Neural cell (in vitro differentiated cells): ENCODE results near the gene NRIP3.

Source experiments
- EP300 ChIP-seq: fragments of 450-650 bp; conservative IDR thresholded peaks from 2 replicates; pipeline ENCODE4 v1.6.1; 2014; ENCODE audit warnings: antibody characterized with exemption, mild to moderate bottlenecking, moderate library complexity; ENCODE audit not compliant: poor library complexity, severe bottlenecking
- EZH2 ChIP-seq: fragments of 200-600, 300-800 bp; shearing (Covaris generic), sonication (generic); IDR thresholded peaks from 2 replicates; pipeline ENCODE4 v1.6.1; 2014; ENCODE audit warnings: antibody characterized with exemption, low read length, borderline replicate concordance, mild to moderate bottlenecking; ENCODE audit not compliant: insufficient read depth, poor library complexity, severe bottlenecking
- MXI1 ChIP-seq: fragments of 450-650 bp; conservative IDR thresholded peaks from 2 replicates; pipeline ENCODE4 v1.6.1; 2014; ENCODE audit warnings: antibody characterized with exemption, mild to moderate bottlenecking; ENCODE audit not compliant: poor library complexity, severe bottlenecking
- POLR2AphosphoS5 ChIP-seq: IDR thresholded peaks from 2 replicates; pipeline ENCODE4 v1.6.1; 2012
- RAD21 ChIP-seq: fragments of 450-650 bp; conservative IDR thresholded peaks from 2 replicates; pipeline ENCODE4 v1.6.1; 2014; ENCODE audit warnings: antibody characterized with exemption, mild to moderate bottlenecking, moderate library complexity
- SMC3 ChIP-seq: fragments of 450-650 bp; conservative IDR thresholded peaks from 2 replicates; pipeline ENCODE4 v1.6.1; 2014; ENCODE audit warnings: antibody characterized with exemption, mild to moderate bottlenecking, moderate library complexity; ENCODE audit not compliant: poor library complexity
- TAF1 ChIP-seq: IDR thresholded peaks from 2 replicates; pipeline ENCODE4 v1.6.1; 2012; ENCODE audit warnings: low read depth
- TF ChIP-seq, protein P1 (sequence below): fragments of 450-650 bp; IDR thresholded peaks from 2 replicates; pipeline ENCODE4 v1.5.1; 2014; ENCODE audit warnings: antibody characterized with exemption, mild to moderate bottlenecking, moderate library complexity; ENCODE audit not compliant: poor library complexity, severe bottlenecking
- TF ChIP-seq, protein P2 (sequence below): IDR thresholded peaks from 2 replicates; pipeline ENCODE4 v1.6.1; 2012; ENCODE audit warnings: borderline replicate concordance

DNA sequence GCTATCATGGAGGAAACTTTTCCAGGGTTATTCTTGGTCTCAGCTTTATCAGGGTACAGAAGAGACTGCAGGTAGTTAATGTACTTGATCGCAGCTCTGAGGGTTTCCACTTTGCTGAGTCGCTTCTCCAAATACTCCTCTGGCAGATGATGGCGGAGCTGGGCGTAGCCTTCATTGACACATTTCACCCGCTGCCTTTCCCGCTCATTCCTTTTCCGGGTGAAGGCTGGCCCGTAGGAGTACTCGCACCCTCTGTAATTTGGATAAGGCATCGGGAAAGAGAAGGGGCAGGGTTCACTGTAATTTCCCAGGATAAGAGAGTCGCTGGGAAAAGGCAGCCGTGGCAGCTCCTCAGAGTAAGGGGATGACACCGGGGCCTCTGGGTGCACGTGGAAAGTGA is 66.1 kb downstream of the NRIP3 start:
- TF ChIP-seq, protein P1, sequence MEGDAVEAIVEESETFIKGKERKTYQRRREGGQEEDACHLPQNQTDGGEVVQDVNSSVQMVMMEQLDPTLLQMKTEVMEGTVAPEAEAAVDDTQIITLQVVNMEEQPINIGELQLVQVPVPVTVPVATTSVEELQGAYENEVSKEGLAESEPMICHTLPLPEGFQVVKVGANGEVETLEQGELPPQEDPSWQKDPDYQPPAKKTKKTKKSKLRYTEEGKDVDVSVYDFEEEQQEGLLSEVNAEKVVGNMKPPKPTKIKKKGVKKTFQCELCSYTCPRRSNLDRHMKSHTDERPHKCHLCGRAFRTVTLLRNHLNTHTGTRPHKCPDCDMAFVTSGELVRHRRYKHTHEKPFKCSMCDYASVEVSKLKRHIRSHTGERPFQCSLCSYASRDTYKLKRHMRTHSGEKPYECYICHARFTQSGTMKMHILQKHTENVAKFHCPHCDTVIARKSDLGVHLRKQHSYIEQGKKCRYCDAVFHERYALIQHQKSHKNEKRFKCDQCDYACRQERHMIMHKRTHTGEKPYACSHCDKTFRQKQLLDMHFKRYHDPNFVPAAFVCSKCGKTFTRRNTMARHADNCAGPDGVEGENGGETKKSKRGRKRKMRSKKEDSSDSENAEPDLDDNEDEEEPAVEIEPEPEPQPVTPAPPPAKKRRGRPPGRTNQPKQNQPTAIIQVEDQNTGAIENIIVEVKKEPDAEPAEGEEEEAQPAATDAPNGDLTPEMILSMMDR: no peak
- TF ChIP-seq, protein P2, sequence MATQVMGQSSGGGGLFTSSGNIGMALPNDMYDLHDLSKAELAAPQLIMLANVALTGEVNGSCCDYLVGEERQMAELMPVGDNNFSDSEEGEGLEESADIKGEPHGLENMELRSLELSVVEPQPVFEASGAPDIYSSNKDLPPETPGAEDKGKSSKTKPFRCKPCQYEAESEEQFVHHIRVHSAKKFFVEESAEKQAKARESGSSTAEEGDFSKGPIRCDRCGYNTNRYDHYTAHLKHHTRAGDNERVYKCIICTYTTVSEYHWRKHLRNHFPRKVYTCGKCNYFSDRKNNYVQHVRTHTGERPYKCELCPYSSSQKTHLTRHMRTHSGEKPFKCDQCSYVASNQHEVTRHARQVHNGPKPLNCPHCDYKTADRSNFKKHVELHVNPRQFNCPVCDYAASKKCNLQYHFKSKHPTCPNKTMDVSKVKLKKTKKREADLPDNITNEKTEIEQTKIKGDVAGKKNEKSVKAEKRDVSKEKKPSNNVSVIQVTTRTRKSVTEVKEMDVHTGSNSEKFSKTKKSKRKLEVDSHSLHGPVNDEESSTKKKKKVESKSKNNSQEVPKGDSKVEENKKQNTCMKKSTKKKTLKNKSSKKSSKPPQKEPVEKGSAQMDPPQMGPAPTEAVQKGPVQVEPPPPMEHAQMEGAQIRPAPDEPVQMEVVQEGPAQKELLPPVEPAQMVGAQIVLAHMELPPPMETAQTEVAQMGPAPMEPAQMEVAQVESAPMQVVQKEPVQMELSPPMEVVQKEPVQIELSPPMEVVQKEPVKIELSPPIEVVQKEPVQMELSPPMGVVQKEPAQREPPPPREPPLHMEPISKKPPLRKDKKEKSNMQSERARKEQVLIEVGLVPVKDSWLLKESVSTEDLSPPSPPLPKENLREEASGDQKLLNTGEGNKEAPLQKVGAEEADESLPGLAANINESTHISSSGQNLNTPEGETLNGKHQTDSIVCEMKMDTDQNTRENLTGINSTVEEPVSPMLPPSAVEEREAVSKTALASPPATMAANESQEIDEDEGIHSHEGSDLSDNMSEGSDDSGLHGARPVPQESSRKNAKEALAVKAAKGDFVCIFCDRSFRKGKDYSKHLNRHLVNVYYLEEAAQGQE: no peak
- no peak for TF ChIP-seq POLR2AphosphoS5
- TF ChIP-seq EZH2: no peak
- no peak for TF ChIP-seq EP300
- no peak for TF ChIP-seq MXI1
- TF ChIP-seq TAF1: no peak
- TF ChIP-seq SMC3: no peak
- no peak for TF ChIP-seq RAD21
